NCI-H1092 treated with DMSO at 0.1 percent for 48 hours (cell line): Measurements from ENCODE around the gene NELL1.

Source experiments
- DNase-seq: peaks from one replicate; lab custom pipeline; 2025; lab: John Stamatoyannopoulos, UW

Gene NELL1

GRCh38 chr11:20966489-20966888 is 297.1 kb downstream of the NELL1 start:
- no peak for DNase-seq

DNA sequence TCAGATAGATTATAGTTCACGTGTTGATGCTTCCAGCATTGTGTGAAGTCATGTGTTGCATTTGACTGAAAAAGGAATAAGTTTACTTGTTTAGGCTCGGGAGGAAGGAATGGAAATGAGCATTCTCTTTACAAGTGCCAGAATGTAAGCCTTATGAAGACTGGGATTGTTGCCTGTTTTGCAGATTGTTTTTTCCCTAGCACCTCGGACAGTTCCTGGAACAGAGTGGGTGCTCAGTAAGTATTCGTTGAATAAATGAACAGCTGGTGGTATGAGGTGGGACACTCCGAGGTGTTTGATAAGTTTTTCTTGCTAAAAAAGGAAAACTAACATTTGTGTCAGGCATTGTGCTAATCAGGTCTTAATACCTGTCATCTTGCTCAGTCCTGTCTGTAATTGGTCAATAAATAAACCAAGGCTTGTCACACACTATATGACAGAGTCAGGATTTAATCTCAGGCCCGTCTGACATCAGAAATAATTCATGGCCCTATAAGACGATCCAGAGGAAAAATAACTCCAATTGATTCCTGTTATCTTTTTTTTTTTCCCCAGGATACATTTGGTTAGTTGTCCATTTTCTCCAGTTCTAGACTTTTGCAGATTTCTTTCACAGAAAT is 304.7 kb downstream of the NELL1 start:
- DNase-seq: no peak

- no peak for DNase-seq
Observed at GRCh38 chr11:20980736-20981135, 311.4 kb downstream of the NELL1 start.

DNA sequence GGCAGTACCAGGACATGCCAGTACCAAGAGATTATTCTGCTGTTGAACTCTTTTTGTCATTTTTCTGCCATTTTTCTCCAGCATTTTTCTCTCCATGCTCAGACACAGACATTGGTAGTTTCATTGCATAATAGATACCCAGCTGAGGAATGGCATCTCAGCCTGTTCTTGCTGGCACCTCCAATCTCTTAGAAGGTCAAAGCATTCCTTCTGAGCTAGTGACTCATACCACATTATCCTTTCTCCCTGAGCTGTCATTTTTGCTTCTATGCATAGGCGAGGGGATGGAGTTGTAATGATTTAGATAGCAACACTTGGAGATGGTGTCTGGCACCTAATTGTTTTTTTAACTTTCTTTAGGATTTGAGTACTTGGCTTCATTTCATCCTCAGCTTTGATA is 321.1 kb downstream of the NELL1 start:
- DNase-seq: no peak

DNA sequence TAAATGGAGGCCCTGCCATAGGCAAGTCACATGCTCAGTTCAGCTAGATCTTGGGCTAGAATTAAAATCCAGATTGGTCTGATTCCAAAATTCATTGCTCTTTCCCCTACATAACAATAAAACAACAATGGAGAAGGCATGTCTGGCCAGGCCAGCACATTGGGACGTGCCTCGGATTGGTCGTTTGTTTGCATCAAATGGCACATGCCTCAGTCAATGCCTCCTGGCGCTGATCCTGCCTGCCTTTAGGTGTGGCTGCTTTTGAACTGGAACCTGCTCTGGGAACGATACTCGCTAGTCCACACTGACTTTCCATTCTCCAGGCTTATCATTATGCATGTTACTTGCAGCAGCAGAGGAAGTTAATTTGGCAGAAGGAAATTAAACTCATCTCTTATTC is 322.1 kb downstream of the NELL1 start:
- no peak for DNase-seq

DNA sequence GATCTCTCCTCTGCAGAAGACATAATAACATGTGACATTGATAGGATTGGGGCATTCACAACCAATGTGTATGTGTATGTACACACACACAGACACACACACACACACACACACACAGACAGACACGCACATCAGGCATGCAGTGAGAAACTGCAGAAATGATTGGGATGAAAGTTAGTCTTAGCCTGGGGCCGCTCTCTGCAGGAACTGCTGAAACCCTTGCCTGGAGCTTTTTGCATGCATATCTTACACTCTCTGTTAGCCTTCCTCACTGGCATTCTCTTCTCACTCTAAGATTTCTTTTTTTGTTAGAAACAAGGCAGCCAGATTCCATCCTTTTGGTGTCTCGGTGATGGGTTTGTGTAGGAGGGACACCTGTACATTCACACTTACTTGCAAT is 337.9 kb downstream of the NELL1 start:
- no peak for DNase-seq

GRCh38 chr11:21018248-21018647 is 348.9 kb downstream of the NELL1 start:
- DNase-seq: no peak

- no peak for DNase-seq
Observed at GRCh38 chr11:21026685-21027084, 357.3 kb downstream of the NELL1 start.

- no peak for DNase-seq
Observed at GRCh38 chr11:21037850-21038249, 368.5 kb downstream of the NELL1 start.

DNA sequence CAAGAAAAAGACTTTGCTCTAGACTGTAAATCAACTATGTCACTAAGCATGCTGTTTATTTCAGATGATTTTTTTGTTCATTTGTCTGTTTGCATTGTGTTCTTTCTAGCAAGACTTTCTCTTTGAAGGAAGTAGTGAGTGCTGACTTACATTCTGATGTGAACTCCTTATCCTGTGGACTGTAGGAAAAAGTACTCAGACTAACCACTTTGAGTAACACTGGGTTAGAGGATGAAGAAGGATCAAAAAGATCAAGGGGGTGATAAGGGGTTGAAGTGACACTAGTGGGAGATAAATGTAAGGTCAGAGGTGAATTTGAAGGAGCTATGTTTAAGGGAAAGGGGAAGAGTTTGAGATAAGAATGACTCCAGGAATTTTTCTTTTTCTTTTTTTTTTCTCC is 369.4 kb downstream of the NELL1 start:
- DNase-seq: no peak

- DNase-seq: no peak
Observed at GRCh38 chr11:21040630-21041029, 371.2 kb downstream of the NELL1 start.

DNA sequence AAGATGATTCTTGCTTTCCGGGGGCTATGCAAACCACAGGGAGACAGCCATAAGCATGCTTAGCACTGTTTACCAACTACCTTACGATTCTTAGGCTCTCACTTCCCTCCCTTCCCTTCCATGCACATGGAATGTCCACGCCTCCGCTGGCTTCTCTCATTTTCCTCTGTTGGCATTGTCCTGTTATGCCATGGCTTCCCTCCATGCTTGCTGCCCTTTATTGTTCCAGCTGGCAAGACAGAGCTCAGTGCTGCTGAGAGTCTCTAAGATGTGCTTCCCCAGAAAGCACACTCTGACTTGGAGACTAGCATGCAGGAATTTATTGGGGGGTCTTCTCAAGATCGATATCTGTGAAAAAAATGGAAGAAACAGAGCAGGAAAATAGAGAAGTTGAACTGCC is 379.2 kb downstream of the NELL1 start:
- DNase-seq: no peak

DNA sequence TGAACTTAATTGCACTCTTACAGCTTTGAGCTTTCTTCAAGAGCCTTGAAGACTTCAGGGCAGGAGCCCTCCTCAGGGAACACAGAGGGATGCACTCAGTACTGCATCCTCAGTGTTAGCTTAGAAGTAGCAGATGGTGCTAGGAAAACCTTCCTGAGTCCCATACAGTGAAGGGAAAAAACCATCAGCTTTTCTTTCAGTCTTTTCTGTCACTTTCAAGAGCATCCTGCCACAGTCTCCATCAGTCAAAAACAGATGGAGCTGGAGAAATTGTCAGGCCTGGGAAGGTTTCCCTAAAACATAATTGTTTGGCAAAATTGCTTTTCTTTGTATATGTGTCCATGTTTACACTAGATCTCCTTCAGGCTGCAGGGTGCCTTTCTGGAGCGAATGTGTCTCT is 384.1 kb downstream of the NELL1 start:
- no peak for DNase-seq

GRCh38 chr11:21056644-21057043 is 387.3 kb downstream of the NELL1 start:
- DNase-seq: no peak

GRCh38 chr11:21059879-21060278 is 390.5 kb downstream of the NELL1 start:
- no peak for DNase-seq

DNA sequence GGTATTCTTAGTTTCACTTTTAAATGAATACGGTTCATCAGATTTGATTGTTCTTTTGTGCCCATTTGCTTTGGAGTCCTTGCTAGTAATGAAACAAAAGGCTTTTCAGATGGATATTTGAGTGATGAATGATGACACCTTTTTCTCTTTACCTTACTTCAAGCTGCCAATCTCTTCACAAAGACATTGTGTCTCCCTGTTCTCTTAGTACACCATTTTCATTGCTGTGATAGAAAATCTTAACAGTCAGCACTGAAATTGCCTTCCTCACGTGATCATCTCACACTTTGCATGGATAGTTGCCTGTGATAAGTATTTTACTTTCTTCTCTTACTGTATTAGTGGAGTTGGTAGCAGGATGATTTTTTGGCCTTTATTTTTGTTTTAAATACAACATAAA is 396.6 kb downstream of the NELL1 start:
- no peak for DNase-seq

DNA sequence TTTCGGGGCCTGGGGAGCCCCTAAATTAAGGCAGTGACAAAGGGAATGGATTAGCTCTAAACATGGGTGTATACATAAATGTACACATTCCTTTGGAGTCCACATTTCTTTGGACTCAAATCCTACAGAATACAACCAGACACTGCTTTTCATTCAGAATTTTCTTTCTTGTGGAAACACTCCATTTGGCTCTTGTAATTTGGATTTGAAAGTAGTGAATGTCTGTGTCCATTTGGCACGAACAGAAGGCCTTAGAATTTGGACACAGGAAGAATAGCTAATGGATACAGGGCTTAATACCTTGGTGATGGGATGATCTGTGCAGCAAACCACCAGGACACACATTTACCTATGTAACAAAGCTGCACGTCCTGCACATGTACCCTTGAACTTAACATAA is 399.5 kb downstream of the NELL1 start:
- DNase-seq: no peak

- DNase-seq: no peak
Observed at GRCh38 chr11:21069909-21070308, 400.5 kb downstream of the NELL1 start.

DNA sequence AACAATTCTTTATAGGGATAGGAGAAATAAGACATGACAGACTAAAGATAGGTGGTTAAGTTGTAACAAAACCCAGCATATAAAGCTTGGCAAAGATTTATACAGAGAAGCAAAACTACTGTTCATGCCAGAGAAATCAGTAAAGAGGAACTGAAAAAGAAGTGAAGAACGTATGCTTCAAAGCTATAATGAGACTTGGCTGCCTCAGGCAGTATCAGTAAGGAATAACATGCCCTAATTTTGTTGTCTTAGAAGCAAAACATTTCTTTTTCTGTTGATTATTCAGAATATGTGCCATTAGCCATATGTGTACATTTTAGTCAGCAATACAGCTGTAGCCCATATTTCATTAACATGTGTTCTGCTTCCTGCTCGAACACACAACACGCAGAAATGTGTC is 403.2 kb downstream of the NELL1 start:
- no peak for DNase-seq

DNA sequence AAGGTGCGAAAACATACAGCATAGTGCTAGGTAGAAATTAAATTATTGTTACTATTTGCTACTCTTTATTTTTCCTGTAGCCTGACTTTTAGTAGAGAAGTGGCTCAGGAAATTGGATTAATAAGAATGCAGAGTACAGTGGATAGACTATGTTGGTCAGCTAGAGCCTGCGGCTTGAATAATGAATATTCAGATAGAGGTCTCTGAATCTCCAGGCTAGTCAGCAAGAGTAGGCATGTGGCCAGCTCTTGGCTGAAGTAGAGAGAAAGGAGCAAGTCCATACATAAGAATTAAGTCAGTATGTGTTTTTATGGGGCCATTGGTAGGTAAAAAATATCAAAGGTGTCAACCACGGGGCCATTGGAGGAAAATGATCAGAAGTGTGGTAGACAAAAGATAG is 413.5 kb downstream of the NELL1 start:
- DNase-seq: no peak

DNA sequence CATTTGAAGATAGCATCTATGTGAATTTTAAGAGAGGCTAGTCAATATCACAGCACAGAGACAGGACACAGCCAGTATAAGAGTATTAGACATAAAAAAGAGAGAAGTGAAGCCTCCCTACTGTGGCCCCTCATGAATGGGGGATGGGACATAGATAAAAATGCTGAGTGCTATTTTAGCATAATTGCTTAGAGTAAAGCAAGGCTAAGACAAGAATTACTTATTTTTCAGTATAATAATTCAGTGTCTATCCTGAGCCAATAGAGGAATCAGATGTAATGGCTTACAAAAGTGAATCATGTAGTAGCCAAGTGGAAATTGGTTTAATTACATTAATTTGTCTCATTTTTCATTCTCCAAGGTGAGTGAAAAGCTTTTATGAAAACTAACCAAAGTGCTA is 419.5 kb downstream of the NELL1 start:
- no peak for DNase-seq

GRCh38 chr11:21104641-21105040 is 435.3 kb downstream of the NELL1 start:
- DNase-seq: no peak

- no peak for DNase-seq
Observed at GRCh38 chr11:21105196-21105917, 436.0 kb downstream of the NELL1 start.

GRCh38 chr11:21109341-21109740 is 440.0 kb downstream of the NELL1 start:
- DNase-seq: no peak
